HepG2 (cell line): ENCODE data around the gene ANKRD53.

Experiments used
- ATF7 ChIP-seq, 2 experiments: fragments of 450-650 bp in 1 of 2; sonication (generic) in 1 of 2; formaldehyde crosslinking in 1 of 2; IDR thresholded peaks; 2 replicates each; pipeline versions ENCODE4 v1.4.0 to v1.6.1; 2016 to 2020; ENCODE audit warnings: antibody characterized with exemption in 1 of 2, mild to moderate bottlenecking in 1 of 2, missing genetic modification reagents in 1 of 2
- ZNF703 ChIP-seq: sonication (generic); formaldehyde crosslinking; IDR thresholded peaks from 2 replicates; pipeline ENCODE4 v1.5.1; 2020; ENCODE audit warnings: missing genetic modification reagents, mild to moderate bottlenecking, moderate library complexity, borderline replicate concordance
- ZSCAN20 ChIP-seq: sonication (generic); formaldehyde crosslinking; IDR thresholded peaks from 2 replicates; pipeline ENCODE4 v1.4.0; 2020; ENCODE audit warnings: missing genetic modification reagents, mild to moderate bottlenecking, borderline replicate concordance
- ZSCAN9 ChIP-seq: IDR thresholded peaks from 2 replicates; pipeline ENCODE4 v1.6.1; 2016; ENCODE audit warnings: borderline replicate concordance
- TF ChIP-seq, protein P1 (sequence below): sonication (generic); formaldehyde crosslinking; conservative IDR thresholded peaks from 2 replicates; pipeline ENCODE4 v1.5.0; 2020; ENCODE audit warnings: missing genetic modification reagents

DNA sequence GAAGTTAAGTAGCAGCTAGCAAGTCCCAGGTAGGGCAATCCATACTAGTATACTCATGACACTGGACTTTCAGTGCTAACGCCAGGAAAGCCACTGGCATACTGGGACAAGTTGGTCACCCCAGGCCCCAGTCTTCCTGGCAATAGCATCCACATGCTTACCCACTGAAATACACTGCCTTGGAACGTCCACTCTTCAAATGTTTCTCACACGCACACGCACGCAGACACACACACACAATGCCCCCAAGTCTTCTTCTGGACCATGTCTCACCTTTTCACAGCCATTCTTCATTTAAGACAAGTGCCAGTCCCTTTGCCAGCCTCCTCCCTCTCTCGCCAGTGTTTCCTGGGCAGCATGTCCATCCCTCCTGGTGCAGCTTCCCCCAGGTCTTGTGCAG, 25.0 kb downstream of the ANKRD53 start:
- TF ChIP-seq ZSCAN9, result no peak
- no peak for TF ChIP-seq ATF7 (IDR thresholded peaks at IDR 0.05)
- TF ChIP-seq ATF7 (CRISPR knock-in tag; IDR thresholded peaks at IDR 0.05), result no peak
- TF ChIP-seq, protein P1, sequence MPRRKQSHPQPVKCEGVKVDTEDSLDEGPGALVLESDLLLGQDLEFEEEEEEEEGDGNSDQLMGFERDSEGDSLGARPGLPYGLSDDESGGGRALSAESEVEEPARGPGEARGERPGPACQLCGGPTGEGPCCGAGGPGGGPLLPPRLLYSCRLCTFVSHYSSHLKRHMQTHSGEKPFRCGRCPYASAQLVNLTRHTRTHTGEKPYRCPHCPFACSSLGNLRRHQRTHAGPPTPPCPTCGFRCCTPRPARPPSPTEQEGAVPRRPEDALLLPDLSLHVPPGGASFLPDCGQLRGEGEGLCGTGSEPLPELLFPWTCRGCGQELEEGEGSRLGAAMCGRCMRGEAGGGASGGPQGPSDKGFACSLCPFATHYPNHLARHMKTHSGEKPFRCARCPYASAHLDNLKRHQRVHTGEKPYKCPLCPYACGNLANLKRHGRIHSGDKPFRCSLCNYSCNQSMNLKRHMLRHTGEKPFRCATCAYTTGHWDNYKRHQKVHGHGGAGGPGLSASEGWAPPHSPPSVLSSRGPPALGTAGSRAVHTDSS (CRISPR knock-in tag), result no peak
- TF ChIP-seq ZSCAN20, result no peak
- no peak for TF ChIP-seq ZNF703
